ENCODE data around the gene IL1RAP.

Gene IL1RAP

GRCh38 chr3:190697502-190697830 is 183.6 kb downstream of the IL1RAP start:
- H3K4me3 ChIP-seq (ENCODE audit: control insufficient read depth, low read depth, low read length), result peak overlapping the region; percentile 27
- no peak for TF ChIP-seq CTCF (conservative IDR thresholded peaks at IDR 0.05; ENCODE audit: control insufficient read depth, insufficient read depth, low read depth, low read length)
- no peak for DNase-seq (ENCODE audit: low read depth)

DNA sequence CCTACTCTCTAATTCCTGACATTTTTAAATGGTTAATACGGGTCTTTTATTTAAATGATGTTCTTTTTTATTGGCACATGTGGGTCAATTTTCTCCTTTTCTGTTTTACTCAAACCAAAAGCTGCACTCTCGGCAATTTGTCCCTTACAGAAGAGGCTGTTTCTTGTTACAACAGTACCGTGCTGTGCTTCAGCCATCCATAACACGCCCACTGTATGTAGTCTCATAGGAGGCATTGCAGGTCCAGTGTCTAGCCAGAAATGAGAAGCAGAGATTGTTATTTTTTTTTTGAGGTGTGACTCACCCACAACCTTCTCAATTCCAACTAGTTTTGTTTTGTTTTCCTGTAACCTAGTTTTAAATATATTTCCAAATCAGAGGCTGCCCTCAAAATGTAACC is 184.0 kb downstream of the IL1RAP start:
- peak; percentile 89 for DNase-seq (ENCODE audit: low read depth)
- no peak for TF ChIP-seq CTCF (conservative IDR thresholded peaks at IDR 0.05; ENCODE audit: control insufficient read depth, insufficient read depth, low read depth, low read length)
- H3K4me3 ChIP-seq (ENCODE audit: control insufficient read depth, low read depth, low read length), result peak overlapping the region; percentile 27

- no peak overlapping the region for H3K4me3 ChIP-seq (ENCODE audit: control insufficient read depth, low read depth, low read length)
- TF ChIP-seq CTCF (conservative IDR thresholded peaks at IDR 0.05; ENCODE audit: control insufficient read depth, insufficient read depth, low read depth, low read length), result no peak
- no peak for DNase-seq (ENCODE audit: low read depth)
Observed at GRCh38 chr3:190699776-190700175, 185.9 kb downstream of the IL1RAP start.

DNA sequence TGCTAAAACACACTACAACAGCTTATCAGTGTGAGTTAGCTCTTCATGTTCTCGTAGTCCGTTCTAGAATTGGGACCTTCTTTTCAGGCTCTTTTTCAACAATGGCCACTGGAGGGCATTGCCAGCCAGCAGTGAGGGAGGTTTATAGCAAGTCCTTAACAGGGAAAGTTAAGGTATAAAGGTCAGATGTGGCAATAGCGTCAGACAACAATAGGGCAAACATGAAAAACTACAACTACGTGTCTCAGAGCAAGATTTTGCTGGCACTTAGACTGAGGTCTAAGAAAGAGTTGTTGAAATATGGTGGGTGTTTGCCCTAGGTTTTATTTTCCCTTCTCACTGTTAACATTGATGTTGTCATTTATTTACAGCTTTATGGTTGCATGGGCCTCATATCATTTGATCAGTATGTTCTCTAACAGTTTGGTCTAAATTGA is 187.2 kb downstream of the IL1RAP start:
- peak; percentile 64 for DNase-seq (ENCODE audit: low read depth)
- no peak overlapping the region for H3K4me3 ChIP-seq (ENCODE audit: control insufficient read depth, low read depth, low read length)
- TF ChIP-seq CTCF (conservative IDR thresholded peaks at IDR 0.05; ENCODE audit: control insufficient read depth, insufficient read depth, low read depth, low read length), result peak; percentile 69

DNA sequence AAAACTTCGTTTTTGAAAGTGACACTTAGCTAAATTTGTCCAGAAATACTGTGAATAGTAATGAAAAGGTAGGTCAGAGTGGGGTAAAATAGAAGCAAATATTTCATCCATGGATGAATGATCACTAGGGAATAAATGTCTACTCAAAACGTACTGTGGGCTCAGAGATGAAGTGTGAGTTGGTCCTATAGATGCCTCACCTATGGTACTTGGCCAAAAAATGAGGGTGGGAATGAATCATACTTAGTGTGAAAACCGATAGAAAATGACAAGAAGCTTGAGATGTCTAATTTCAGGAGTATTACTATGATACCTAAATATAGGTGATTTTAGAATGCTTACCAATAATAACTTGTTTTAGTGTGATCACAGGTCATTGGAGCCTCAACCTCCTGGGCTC is 192.7 kb downstream of the IL1RAP start:
- no peak overlapping the region for H3K4me3 ChIP-seq (ENCODE audit: control insufficient read depth, low read depth, low read length)
- no peak for DNase-seq (ENCODE audit: low read depth)
- no peak for TF ChIP-seq CTCF (conservative IDR thresholded peaks at IDR 0.05; ENCODE audit: control insufficient read depth, insufficient read depth, low read depth, low read length)

All from fibroblast of mammary gland (primary cell).